HG02852 (cell line): ENCODE data around the gene SH2D2A.
"Not testable (repeated sequence)": the region's sequence is repeated elsewhere in the genome, so short reads cannot be mapped to it uniquely, and the experiment has no call there.

ENCODE experiments used
- ATAC-seq: cut with Tn5 transposase; IDR thresholded peaks from one replicate; pipeline ENCODE4 v1.9.1; 2021; ENCODE audit warnings: mild to moderate bottlenecking, moderate library complexity; ENCODE audit not compliant: unreplicated experiment

The SH2D2A gene

GRCh38 chr1:156775799-156776198 lies 40.8 kb downstream of the SH2D2A start:
- no peak for ATAC-seq

- ATAC-seq: no peak
Observed at GRCh38 chr1:156773607-156774006, 43.0 kb downstream of the SH2D2A start.

- no peak for ATAC-seq
Observed at GRCh38 chr1:156772728-156773497, 43.7 kb downstream of the SH2D2A start.

GRCh38 chr1:156772222-156772621 lies 44.4 kb downstream of the SH2D2A start:
- ATAC-seq: no peak

- no peak for ATAC-seq
Observed at GRCh38 chr1:156768610-156769295, 47.9 kb downstream of the SH2D2A start.

- ATAC-seq: peak; percentile 3
Observed at GRCh38 chr1:156767879-156768604, 48.6 kb downstream of the SH2D2A start.

- peak; percentile 94 for ATAC-seq
Observed at GRCh38 chr1:156767101-156767878, 49.4 kb downstream of the SH2D2A start, which contains the start of gene PRCC. Gene PRCC, plus strand, starts transcription at chr1:156767535. Its CDS starts 237 bp downstream, at chr1:156767772.

- peak; percentile 24 for ATAC-seq
Observed at GRCh38 chr1:156766298-156767100, 50.1 kb downstream of the SH2D2A start.

- no peak for ATAC-seq
Observed at GRCh38 chr1:156765666-156766065, 51.0 kb downstream of the SH2D2A start.

- ATAC-seq: not testable (repeated sequence)
Observed at GRCh38 chr1:156765136-156765535, 51.5 kb downstream of the SH2D2A start.

GRCh38 chr1:156760796-156761104 lies 55.9 kb downstream of the SH2D2A start:
- ATAC-seq: no peak

GRCh38 chr1:156760092-156760795 lies 56.4 kb downstream of the SH2D2A start:
- ATAC-seq: no peak

GRCh38 chr1:156757572-156758253 lies 58.9 kb downstream of the SH2D2A start:
- not testable (repeated sequence) for ATAC-seq

- ATAC-seq: no peak
Observed at GRCh38 chr1:156756355-156756754, 60.3 kb downstream of the SH2D2A start.
